ENCODE data around the gene API5.

API5 gene

DNA sequence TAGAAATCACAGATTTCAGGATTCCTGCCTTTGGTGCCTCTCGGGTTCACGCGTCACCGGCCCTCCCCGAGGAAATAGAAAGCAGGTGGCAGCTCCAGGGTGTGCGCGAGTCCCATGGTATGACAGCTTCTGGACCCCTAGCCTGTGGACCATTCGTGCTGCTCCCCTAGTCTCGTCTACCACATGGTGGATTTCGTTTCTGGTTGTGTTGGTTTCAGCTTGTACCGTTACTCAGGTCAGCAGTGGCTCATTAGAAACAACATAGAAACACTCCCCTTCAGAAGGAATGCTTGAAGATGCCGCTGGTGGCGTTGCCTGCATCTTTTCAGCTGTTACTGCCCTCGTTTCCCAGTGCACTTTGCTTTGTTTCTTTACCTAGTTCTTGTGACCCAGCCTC is 47.6 kb downstream of the API5 start:
- DNase-seq (ENCODE audit: low read depth), result peak; percentile 43

DNA sequence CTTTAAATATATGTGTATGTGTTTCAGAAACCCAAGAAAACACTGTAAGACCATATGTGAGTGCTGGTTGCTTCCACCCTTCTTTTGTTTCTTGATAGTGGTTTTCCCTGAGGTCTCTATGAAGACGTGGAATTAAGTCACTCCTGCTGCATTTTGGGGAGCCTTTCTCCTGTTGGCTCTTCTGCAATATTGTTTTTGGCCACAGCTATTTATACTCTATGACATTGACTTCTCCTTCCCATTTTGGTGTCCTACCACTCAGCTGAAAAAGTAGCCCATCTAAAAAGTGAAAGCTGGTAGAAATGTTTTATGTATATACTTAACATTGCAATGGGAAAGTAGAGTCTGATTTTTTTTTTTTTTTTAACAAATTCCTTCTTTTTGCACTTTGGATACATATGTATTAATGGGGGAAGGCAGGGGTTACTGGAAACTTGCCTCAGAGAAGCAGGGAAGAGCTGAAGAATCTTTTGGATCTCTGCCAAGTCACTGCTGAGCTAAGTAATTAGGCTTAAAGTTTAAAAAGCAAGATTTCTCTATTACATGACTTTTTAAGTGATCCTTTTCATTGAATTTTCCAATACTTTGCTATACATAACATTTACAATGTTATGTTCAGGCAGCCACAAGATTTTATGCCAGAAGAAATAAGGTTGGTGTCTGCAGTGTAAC is 48.7 kb downstream of the API5 start:
- DNase-seq (ENCODE audit: low read depth), result peak; percentile 47

DNA sequence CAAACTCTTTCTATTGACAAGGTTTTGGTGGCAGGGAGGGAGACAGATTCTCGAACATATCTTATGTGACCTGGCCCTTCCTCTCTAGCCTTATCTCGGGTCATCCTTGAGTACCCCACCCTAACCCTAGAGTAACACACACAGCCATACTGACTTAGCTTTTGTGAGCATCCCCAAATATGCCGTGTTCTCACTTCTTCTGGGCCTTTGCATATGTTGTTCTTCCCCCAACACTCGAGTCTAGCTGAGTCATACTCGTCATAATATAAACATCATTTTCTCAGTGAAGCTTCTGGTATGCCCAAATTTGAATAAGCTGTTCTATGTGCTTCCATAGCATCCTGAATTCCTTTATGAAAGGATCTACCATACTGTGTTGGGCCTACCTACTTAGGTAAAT is 54.9 kb downstream of the API5 start:
- peak; percentile 69 for DNase-seq (ENCODE audit: low read depth)

DNA sequence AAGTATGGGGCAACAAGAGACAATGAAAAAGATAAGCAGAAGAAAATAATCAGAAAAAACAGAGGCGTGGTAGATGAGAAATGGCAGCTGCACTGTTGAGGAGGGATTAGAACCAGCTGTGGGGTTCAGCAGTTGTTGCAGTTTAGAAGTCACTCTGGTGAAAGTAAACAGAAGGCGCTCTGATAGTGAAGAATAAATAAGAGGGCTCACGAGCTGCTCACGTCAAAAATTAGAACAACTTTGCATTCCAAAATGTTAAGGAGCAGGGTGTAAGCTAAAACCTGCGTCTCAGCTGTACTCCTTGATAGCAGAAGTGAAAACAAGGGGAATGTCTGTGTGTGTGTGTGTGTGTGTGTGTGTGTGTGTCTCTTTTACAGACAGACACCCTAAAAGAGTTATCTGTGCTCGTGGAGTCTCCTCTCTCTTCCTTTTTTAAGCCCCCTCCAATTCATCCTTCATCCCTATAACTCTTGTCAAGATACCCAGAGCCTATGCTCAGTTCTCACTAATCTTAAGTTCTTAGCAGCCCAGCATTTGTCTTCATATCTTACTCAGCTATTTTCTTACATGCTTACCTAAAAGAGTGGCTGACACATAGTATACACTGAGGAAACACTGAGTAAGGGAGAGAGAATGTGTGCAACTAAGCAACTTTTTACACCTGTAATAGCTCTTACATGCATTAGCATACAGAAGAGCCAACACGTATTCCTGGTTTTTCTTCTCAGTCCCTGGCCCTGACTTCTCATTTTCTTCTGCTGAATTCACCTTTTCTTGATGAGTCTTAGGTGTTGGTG is 55.8 kb downstream of the API5 start:
- no peak for DNase-seq (ENCODE audit: low read depth)

DNA sequence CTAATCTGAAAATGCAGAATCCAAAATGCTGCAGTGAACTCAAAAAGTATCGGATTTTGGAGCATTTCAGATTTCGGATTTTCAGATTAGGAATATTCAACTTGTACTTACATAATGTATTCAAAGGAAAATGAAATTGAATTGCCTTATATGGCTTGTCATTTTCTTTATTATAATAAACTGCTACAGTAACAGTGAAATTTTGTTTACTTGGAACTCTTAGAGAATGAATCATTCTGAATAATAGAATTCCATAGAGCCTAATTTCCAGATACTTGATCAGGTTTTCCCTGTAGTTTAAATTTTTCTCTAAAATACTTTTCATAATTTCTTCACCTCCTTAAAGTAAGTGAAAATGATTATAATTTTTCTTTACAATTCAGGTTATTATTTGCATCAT is 64.3 kb downstream of the API5 start:
- DNase-seq (ENCODE audit: low read depth), result peak; percentile 9

DNA sequence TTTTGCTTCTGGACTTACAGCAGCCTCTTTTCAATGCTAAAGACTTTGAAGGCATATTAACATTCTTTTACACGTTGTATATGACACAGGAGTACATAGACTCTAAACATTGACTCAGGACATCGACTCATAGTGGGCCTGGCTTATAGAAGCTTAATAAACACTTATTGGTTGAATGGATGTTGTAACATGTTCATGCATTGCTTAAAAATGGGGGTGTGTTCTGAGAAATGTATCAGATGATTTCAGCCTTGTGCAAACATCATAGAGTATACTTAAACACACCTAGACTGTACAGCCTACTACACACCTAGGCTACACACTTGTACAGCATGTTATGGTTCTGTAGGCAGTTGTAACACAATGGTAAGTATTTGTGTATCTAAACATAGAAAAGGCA is 64.8 kb downstream of the API5 start:
- DNase-seq (ENCODE audit: low read depth), result peak; percentile 77

DNA sequence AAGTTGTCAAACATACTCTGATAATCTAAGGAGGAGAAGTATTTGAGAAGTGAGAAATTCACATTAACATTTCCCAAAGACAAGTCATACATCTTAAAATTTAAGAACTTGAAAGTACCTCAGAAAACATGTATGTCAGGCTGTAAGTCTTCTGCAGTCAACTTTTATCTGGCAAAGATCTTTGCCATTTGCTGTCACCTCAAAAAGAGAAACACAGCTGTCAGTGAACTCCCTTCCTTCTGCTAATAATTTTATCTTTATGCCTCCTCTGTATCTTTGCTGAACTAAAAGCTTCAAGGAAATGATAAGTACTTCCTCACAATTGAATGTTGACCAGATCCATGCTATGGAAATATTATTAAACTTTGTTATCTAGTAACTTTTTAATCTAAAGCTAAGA is 65.6 kb downstream of the API5 start:
- no peak for DNase-seq (ENCODE audit: low read depth)

DNA sequence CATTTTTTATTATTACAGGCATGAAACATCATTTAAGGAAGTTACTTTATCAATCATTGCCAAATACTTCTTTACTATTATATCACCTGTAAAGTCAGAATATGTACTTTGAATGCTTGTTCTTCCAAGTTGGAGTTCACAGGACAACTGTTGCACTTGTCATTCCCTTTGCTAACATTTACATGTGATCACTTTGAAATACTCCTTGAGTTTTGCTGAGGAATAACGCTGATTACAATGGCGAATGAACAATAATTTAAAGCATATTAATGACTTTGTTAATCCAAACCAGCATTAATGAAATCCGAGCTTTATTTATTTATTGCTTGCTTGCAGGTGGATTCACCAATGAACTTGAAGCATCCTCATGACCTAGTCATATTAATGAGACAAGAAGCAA is 67.1 kb downstream of the API5 start:
- DNase-seq (ENCODE audit: low read depth), result no peak

DNA sequence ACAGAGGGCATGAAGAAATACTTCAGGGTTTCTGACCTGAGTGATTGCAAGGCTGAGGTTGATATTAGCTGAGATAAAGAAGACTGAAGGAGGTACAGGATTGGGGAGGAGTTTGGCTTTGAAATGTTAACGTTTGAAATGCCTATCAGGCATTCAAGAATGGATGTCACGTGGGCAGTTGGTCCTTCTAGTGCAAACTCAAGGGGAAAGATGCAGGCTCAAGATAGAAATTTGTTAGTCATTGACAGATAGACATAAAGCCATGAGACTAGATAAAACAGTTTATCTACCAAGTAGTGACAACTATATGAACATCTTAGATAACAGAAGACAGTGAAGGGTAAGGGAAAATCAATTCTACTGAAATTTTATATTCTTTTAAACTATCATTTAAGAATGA is 70.0 kb downstream of the API5 start:
- DNase-seq (ENCODE audit: low read depth), result no peak

DNA sequence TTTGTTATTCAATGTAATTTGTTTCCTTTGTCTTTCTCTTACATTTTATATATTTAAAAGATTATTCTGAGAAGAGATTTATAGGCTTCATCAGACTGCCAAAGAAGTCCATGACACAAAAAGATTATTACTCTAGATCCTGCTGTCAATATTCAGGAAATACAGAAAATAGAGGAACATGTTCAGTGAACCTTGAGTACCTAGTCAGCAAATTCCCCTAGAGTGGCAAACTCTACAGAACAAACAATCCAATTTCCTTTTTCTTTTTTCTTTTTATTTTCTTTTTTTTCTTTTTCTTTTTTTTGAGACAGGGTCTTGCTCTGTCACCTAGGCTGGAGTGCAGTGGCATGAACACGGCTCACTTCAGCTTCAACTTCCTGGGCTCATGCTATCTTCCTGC is 70.8 kb downstream of the API5 start:
- no peak for DNase-seq (ENCODE audit: low read depth)

DNA sequence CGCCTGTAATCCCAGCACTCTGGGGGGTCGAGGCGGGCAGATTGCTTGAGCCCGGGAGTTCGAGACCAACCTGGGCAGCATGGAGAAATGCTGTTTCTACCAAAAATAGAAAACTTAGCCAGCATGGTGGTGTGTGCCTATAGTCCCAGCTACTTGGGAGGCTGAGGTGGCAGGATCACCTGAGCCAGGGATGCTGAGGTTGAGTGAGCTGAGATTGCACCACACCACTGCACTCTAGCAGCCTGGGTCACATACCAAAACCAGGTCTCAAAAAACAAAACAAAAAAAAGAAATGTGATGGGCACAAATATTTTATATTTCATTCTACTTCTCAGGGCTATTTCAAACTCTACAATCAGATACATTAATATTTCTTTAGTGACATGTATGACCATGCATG is 72.6 kb downstream of the API5 start:
- DNase-seq (ENCODE audit: low read depth), result no peak

DNA sequence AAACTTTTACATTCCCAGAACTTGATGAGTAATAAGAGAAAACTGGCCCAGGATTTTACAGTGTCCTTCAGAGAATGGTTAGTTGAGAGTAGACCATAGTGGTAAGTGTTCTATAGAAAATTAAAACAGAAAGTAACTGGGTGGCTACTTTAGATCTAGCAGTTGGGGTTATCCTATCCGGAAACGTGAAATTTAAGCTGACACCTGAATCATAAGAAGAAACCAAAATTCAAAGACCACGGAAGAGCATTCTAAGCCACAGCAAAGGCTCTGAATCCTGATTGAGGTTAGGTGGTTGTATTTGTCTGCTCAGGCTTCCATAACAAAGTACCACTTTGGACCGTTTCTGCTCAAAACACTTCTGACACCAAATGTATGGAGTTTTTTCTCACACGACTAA is 80.9 kb downstream of the API5 start:
- DNase-seq (ENCODE audit: low read depth), result no peak

DNA sequence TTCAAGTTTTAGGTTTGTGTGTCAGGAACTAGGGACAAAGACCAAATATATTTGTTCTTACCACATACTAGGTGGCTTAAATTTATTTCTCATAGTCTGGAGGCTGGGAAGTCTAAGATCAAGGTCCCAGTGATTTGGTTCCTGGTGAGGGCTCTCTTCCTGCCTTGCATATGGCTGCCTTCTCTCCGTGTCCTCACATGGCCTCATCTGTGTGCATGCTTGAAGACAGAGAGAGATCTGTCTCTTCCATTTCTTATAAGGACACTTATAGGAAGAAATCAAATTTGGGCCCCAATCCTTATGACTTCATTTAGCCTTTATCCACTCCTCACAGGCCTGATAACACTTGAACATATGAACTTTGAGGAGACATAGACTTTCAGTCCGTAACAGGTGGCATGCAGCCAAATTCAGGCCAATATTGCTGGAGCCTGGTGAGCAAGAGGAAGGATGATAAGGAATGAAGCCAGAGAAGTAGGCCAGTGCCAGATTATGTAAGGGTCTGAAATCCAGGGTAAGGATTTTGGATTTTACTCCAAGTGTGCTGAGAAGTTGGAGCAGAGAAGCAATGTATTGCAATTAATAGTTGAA is 82.1 kb downstream of the API5 start:
- no peak for DNase-seq (ENCODE audit: low read depth)

Measured in EH (cell line).